ENCODE measurements around the gene MAP7. TPM values are rescaled to one million over a fixed set of nuclear protein-coding genes. Genes with fewer than 3 reads are reported as not detected.

MAP7 gene
- total and polyA plus RNA-seq, 2 experiments from 2014 or later: 0.76 to 0.79 TPM

DNA sequence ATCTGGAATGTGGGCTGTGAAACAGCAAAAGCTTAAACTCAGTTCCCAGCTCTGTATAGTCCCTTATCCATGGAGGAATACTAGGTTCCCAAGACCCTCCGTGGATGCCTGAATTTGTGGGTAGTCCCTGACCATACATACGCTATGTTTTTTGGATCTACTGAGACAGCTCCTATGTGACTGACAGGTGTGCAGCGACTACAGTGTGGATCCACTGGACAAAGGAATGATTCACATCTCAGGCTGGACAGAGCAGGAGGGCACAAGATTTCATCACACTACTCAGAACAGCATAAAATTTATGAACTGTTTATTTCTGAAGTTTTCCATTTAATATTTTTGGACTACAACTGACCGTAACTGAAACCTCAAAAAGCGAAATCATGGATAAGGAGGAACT is 125.3 kb downstream of the MAP7 start:
- no peak for TF ChIP-seq EZH2 (IDR thresholded peaks at IDR 0.05; ENCODE audit: insufficient read depth, poor library complexity, severe bottlenecking)
- TF ChIP-seq EZH2phosphoT487 (IDR thresholded peaks at IDR 0.05; ENCODE audit: insufficient read depth, low read depth): no peak
- WGBS, 2 experiments (ENCODE audit: low coverage in 1 of 2, low lambda C conversion rate in 2 of 2, missing lambda C conversion rate in 2 of 2): 87 to 88% methylated on average over 5 of the region's 5 CpGs
- in situ Hi-C loops (cut with MboI): no loop called here
- Histone ChIP-seq H3K9me3 (ENCODE audit: low read depth) (no peaks in the 10 kb centered on the region), H3F3A (ENCODE audit: insufficient read depth) (no peaks in the 10 kb centered on the region), H3K27ac (no peak overlapping the region), H3K4me3 (no peak overlapping the region), H3K4me1 (ENCODE audit: insufficient read depth) (no peaks in the 10 kb centered on the region), H3K9me2 (ENCODE audit: insufficient read depth) (no peaks in the 10 kb centered on the region), H3K27me3 (replicated peaks; ENCODE audit: insufficient read depth) (no peaks in the 10 kb centered on the region), H3K4me2 (ENCODE audit: unreplicated experiment) (no peak overlapping the region), H3K79me2 (ENCODE audit: insufficient read depth) (no peaks in the 10 kb centered on the region), H3K36me3 (ENCODE audit: low read depth) (no peaks in the 10 kb centered on the region), H4K20me1 (ENCODE audit: insufficient read depth) (no peaks in the 10 kb centered on the region), H3K9ac (no peak overlapping the region), H2AFZ (no peak overlapping the region)
- DNase-seq: no peak

DNA sequence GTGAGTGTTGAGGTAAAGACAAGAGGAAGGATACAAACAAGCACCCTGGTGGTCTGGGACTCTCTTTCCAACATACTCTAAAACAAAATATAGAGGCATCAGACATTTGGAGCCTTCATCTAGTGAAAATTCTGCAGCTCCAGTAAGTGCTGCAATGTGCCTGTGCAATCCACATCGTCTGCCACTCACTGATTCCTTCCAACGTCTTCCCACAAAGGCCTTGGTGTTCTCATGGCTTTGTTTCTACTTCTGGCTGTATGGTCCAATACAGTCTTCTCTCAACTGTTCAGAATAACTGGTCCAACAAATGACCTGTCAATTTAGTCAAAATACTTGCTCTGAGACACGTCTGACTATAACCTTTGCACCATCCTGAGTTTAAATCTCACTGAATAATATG is 125.8 kb downstream of the MAP7 start:
- H3K4me2 ChIP-seq (ENCODE audit: unreplicated experiment): no peak overlapping the region
- H3K27me3 ChIP-seq (replicated peaks; ENCODE audit: insufficient read depth): no peaks in the 10 kb centered on the region
- H3K4me1 ChIP-seq (ENCODE audit: insufficient read depth): no peaks in the 10 kb centered on the region
- H3K9ac ChIP-seq: no peak overlapping the region
- DNase-seq: no peak
- no peaks in the 10 kb centered on the region for H4K20me1 ChIP-seq (ENCODE audit: insufficient read depth)
- H3K4me3 ChIP-seq: no peak overlapping the region
- no peaks in the 10 kb centered on the region for H3F3A ChIP-seq (ENCODE audit: insufficient read depth)
- TF ChIP-seq EZH2 (IDR thresholded peaks at IDR 0.05; ENCODE audit: insufficient read depth, poor library complexity, severe bottlenecking) (no peak), EZH2phosphoT487 (IDR thresholded peaks at IDR 0.05; ENCODE audit: insufficient read depth, low read depth) (no peak)
- no peaks in the 10 kb centered on the region for H3K36me3 ChIP-seq (ENCODE audit: low read depth)
- H3K9me3 ChIP-seq (ENCODE audit: low read depth): no peaks in the 10 kb centered on the region
- H3K27ac ChIP-seq: no peak overlapping the region
- H3K9me2 ChIP-seq (ENCODE audit: insufficient read depth): no peaks in the 10 kb centered on the region
- H2AFZ ChIP-seq: no peak overlapping the region
- no peaks in the 10 kb centered on the region for H3K79me2 ChIP-seq (ENCODE audit: insufficient read depth)
- 71 to 72% methylated on average over 3 of the region's 3 CpGs for WGBS, 2 experiments (ENCODE audit: low coverage in 1 of 2, low lambda C conversion rate in 2 of 2, missing lambda C conversion rate in 2 of 2)
- in situ Hi-C loops (cut with MboI): no loop called here

DNA sequence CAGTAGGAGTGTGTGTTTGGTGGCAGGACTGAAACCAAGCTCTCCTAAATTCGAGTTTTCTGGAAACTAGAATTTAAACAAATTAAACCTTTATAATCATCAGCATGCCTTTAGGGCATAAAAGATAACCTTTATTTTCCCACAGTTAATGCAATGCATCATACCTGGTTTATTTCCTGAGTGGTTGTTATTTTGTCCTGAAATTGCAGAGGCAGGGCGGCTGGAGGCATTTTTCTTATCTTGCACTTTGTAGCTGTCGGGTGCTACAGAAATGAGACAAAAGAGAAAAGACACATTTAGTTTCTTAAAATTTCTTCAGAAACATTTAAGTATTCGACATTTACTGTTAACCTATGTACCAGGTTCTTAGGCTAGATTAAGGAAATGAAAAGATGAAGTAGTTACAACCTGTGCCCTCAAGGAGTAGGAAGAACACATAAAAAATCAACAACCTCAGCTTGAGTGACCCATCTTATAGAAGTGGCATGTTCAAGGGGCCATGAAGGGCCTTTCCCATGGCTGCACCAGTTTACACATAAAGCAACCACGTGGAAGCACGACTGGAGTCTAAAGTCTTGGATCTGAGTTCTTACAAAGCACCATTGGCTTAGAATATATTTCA is 128.6 kb downstream of the MAP7 start:
- Histone ChIP-seq H3F3A (ENCODE audit: insufficient read depth) (no peaks in the 10 kb centered on the region), H3K27me3 (replicated peaks; ENCODE audit: insufficient read depth) (no peaks in the 10 kb centered on the region), H3K4me3 (no peak overlapping the region), H3K9ac (no peak overlapping the region), H2AFZ (no peak overlapping the region), H3K9me2 (ENCODE audit: insufficient read depth) (no peaks in the 10 kb centered on the region), H3K27ac (no peak overlapping the region), H3K4me1 (ENCODE audit: insufficient read depth) (no peaks in the 10 kb centered on the region), H3K4me2 (ENCODE audit: unreplicated experiment) (no peak overlapping the region), H3K36me3 (ENCODE audit: low read depth) (no peaks in the 10 kb centered on the region), H3K79me2 (ENCODE audit: insufficient read depth) (no peaks in the 10 kb centered on the region), H4K20me1 (ENCODE audit: insufficient read depth) (no peaks in the 10 kb centered on the region), H3K9me3 (ENCODE audit: low read depth) (no peaks in the 10 kb centered on the region)
- WGBS, 2 experiments (ENCODE audit: low coverage in 1 of 2, low lambda C conversion rate in 2 of 2, missing lambda C conversion rate in 2 of 2): 76 to 81% methylated on average over 6 of the region's 6 CpGs
- TF ChIP-seq EZH2phosphoT487 (IDR thresholded peaks at IDR 0.05; ENCODE audit: insufficient read depth, low read depth) (no peak), EZH2 (IDR thresholded peaks at IDR 0.05; ENCODE audit: insufficient read depth, poor library complexity, severe bottlenecking) (no peak)
- no peak for DNase-seq
- in situ Hi-C loops (cut with MboI): no loop called here

DNA sequence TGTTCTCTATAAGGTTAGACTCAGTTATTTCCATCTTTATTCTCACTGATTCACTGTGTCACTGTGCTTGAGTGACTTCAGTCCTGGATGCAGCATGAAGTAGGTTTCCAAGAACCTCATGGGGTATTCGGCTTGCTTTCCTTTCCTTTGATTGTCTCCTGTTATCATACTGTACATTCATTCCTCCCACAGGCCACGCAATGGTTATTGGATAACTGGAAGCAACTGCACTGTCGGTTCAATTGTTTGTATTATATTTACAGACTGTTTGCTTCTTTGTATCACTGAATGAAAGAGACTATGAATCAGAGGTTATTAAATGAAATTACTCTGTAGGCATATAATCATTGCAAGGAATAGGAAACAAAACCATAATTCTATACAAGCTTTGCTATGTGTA is 129.4 kb downstream of the MAP7 start:
- in situ Hi-C loops (cut with MboI): no loop called here
- H3K9me2 ChIP-seq (ENCODE audit: insufficient read depth): no peaks in the 10 kb centered on the region

More for the DNA sequence above, 129.4 kb downstream of the MAP7 start:
- no peaks in the 10 kb centered on the region for H3K4me1 ChIP-seq (ENCODE audit: insufficient read depth)
- DNase-seq: no peak
- H2AFZ ChIP-seq: no peak overlapping the region
- TF ChIP-seq EZH2 (IDR thresholded peaks at IDR 0.05; ENCODE audit: insufficient read depth, poor library complexity, severe bottlenecking): no peak
- TF ChIP-seq EZH2phosphoT487 (IDR thresholded peaks at IDR 0.05; ENCODE audit: insufficient read depth, low read depth): no peak
- H3K27me3 ChIP-seq (replicated peaks; ENCODE audit: insufficient read depth): no peaks in the 10 kb centered on the region
- no peaks in the 10 kb centered on the region for H3K9me3 ChIP-seq (ENCODE audit: low read depth)
- H3K4me2 ChIP-seq (ENCODE audit: unreplicated experiment): no peak overlapping the region
- H3K9ac ChIP-seq: no peak overlapping the region
- H4K20me1 ChIP-seq (ENCODE audit: insufficient read depth): no peaks in the 10 kb centered on the region
- H3K36me3 ChIP-seq (ENCODE audit: low read depth): no peaks in the 10 kb centered on the region
- H3K27ac ChIP-seq: no peak overlapping the region
- H3K4me3 ChIP-seq: no peak overlapping the region
- no peaks in the 10 kb centered on the region for H3F3A ChIP-seq (ENCODE audit: insufficient read depth)
- WGBS, 2 experiments (ENCODE audit: low coverage in 1 of 2, low lambda C conversion rate in 2 of 2, missing lambda C conversion rate in 2 of 2): 92 to 94% methylated on average over 3 of the region's 3 CpGs
- no peaks in the 10 kb centered on the region for H3K79me2 ChIP-seq (ENCODE audit: insufficient read depth)

Data from GM23248 (cell line).